IMR-90 (cell line): ENCODE results near the gene SH2D4B. TPM values are rescaled to one million over a fixed set of nuclear protein-coding genes. Genes with fewer than 3 reads are reported as not detected.

ENCODE experiments used
- ATAC-seq: fragments of 200-7000 bp; cut with Tn5 transposase; 2 replicates; pipeline ENCODE4 v1.9.1; 2020; ENCODE audit warnings: low read depth, mild to moderate bottlenecking, moderate library complexity
- BruUV-seq: library from RNA; stranded (reverse); fragments of 400-500 nt; replicated peaks from 2 replicates; lab custom pipeline; 2021; lab: Mats Ljungman, UMichigan
- CTCF ChIA-PET: fragments of 300-600 bp; formaldehyde crosslinking; extraction: SDS; loops from one replicate; lab custom pipeline; 2021; ENCODE audit warnings: antibody characterized with exemption; lab: Yijun Ruan, JAX
- POLR2A ChIA-PET: fragments of 300-600 bp; sonication (Branson Sonifier 250); formaldehyde crosslinking; loops from one replicate; lab custom pipeline; 2022; ENCODE audit warnings: antibody characterized with exemption; ENCODE audit not compliant: unreplicated experiment; lab: Charles Lee
- DNase-seq: peaks from one replicate; pipeline ENCODE4 v3.0.0; 2013
- H2AFZ ChIP-seq: replicated peaks from 2 replicates; pipeline ENCODE3; 2013; ENCODE audit warnings: low read length, mild to moderate bottlenecking; ENCODE audit not compliant: poor library complexity
- H2AK5ac ChIP-seq: 2 replicates; pipeline ENCODE4 v1.6.1; 2013; ENCODE audit warnings: low read depth, low read length, inconsistent platforms
- H2AK9ac ChIP-seq: replicated peaks from 2 replicates; pipeline ENCODE3; 2013; ENCODE audit warnings: mild to moderate bottlenecking, low read depth, low read length, moderate library complexity; ENCODE audit not compliant: poor library complexity
- H2BK120ac ChIP-seq: 2 replicates; pipeline ENCODE4 v1.6.1; 2013; ENCODE audit warnings: low read depth, low read length, inconsistent platforms
- H2BK15ac ChIP-seq: 3 replicates; pipeline ENCODE4 v1.6.1; 2013; ENCODE audit warnings: low read depth, low read length, inconsistent platforms
- H2BK20ac ChIP-seq: 2 replicates; pipeline ENCODE4 v1.6.1; 2013; ENCODE audit warnings: low read depth, mild to moderate bottlenecking, inconsistent platforms, low read length, moderate library complexity
- H2BK5ac ChIP-seq: 2 replicates; pipeline ENCODE4 v1.6.1; 2013; ENCODE audit warnings: mild to moderate bottlenecking, low read depth, low read length, inconsistent platforms; ENCODE audit not compliant: poor library complexity, severe bottlenecking
- H3K14ac ChIP-seq: replicated peaks from 2 replicates; pipeline ENCODE4 v1.6.1; 2013; ENCODE audit warnings: low read depth, low read length, inconsistent platforms
- H3K18ac ChIP-seq: 2 replicates; pipeline ENCODE4 v1.6.1; 2013; ENCODE audit warnings: low read depth, low read length, control low read depth
- H3K23ac ChIP-seq: 2 replicates; pipeline ENCODE4 v1.6.1; 2013; ENCODE audit warnings: low read depth, low read length, inconsistent platforms
- H3K27ac ChIP-seq: 2 replicates; pipeline ENCODE4 v1.5.1; 2013; ENCODE audit warnings: mild to moderate bottlenecking, control low read depth, low read length; ENCODE audit not compliant: insufficient read depth
- H3K27me3 ChIP-seq: 2 replicates; pipeline ENCODE4 v1.6.1; 2013; ENCODE audit warnings: low read length; ENCODE audit not compliant: control insufficient read depth, insufficient read depth
- H3K36me3 ChIP-seq: 2 replicates; pipeline ENCODE4 v1.6.1; 2013; ENCODE audit warnings: low read length, mixed read lengths; ENCODE audit not compliant: control insufficient read depth, insufficient read depth
- H3K4ac ChIP-seq: 2 replicates; pipeline ENCODE4 v1.6.1; 2013; ENCODE audit warnings: low read depth, low read length, inconsistent platforms
- H3K4me1 ChIP-seq: 2 replicates; pipeline ENCODE4 v1.6.1; 2013; ENCODE audit warnings: low read length, mixed read lengths; ENCODE audit not compliant: control insufficient read depth, insufficient read depth
- H3K4me2 ChIP-seq: 2 replicates; pipeline ENCODE4 v1.6.1; 2013; ENCODE audit warnings: low read depth, mild to moderate bottlenecking, control low read depth, low read length, moderate library complexity
- H3K4me3 ChIP-seq: 2 replicates; pipeline ENCODE4 v1.5.1; 2013; ENCODE audit warnings: low read depth, mild to moderate bottlenecking, control low read depth, low read length, moderate library complexity; ENCODE audit not compliant: insufficient read depth
- H3K56ac ChIP-seq: 2 replicates; pipeline ENCODE4 v1.6.1; 2013; ENCODE audit warnings: low read length, inconsistent platforms; ENCODE audit not compliant: insufficient read depth; ENCODE audit errors: extremely low read depth
- H3K79me1 ChIP-seq, 2 experiments: 2 replicates each; pipeline ENCODE4 v1.6.1; 2013; ENCODE audit warnings: low read length in 2 of 2, inconsistent platforms in 1 of 2, low read depth in 1 of 2
- H3K9ac ChIP-seq: 2 replicates; pipeline ENCODE4 v1.6.1; 2013; ENCODE audit warnings: low read depth, low read length, control low read depth
- H3K9me1 ChIP-seq: 2 replicates; pipeline ENCODE4 v1.6.1; 2013; ENCODE audit warnings: low read length, inconsistent platforms; ENCODE audit not compliant: insufficient read depth
- H3K9me3 ChIP-seq: 2 replicates; pipeline ENCODE4 v1.6.1; 2013; ENCODE audit warnings: low read length; ENCODE audit not compliant: control insufficient read depth, insufficient read depth
- H4K20me1 ChIP-seq: 2 replicates; pipeline ENCODE4 v1.6.1; 2013; ENCODE audit warnings: low read length, inconsistent platforms; ENCODE audit not compliant: insufficient read depth
- H4K5ac ChIP-seq: 2 replicates; pipeline ENCODE4 v1.6.1; 2013; ENCODE audit warnings: mild to moderate bottlenecking, low read depth, low read length, control low read depth
- H4K8ac ChIP-seq, 2 experiments: 2 replicates each; pipeline ENCODE4 v1.6.1; 2013; ENCODE audit warnings: low read depth in 2 of 2, low read length in 2 of 2, control low read depth in 1 of 2, inconsistent platforms in 1 of 2
- H4K91ac ChIP-seq: 2 replicates; pipeline ENCODE4 v1.6.1; 2013; ENCODE audit warnings: low read depth, low read length, inconsistent platforms; ENCODE audit not compliant: insufficient read depth
- MAFK ChIP-seq: IDR thresholded peaks from 2 replicates; pipeline ENCODE4 v1.6.1; 2012; ENCODE audit warnings: low read depth, low read length, improper control_type of control experiment
- WGBS, 2 experiments: methylation state at CpG; one replicate each; pipeline versions ENCODE4 v1.1.5 to v1.1.7; 2013; ENCODE audit warnings: missing lambda C conversion rate in 2 of 2; ENCODE audit not compliant: insufficient read length in 1 of 2; ENCODE audit errors: extremely low coverage in 2 of 2; 5-methylcytosine and 5-hydroxymethylcytosine counted together
- dilution Hi-C: fragments of 300-500 bp; cut with HindIII; formaldehyde crosslinking; loops from one replicate; pipeline ENCODE4 v1.14.3; 2018; ENCODE audit warnings: low sequenced_read_pairs; ENCODE audit not compliant: unreplicated experiment
- in situ Hi-C: fragments of 300-500 bp; cut with MboI; formaldehyde crosslinking; loops from 3 replicates; pipeline ENCODE4 v1.14.3; 2019; ENCODE audit warnings: low sequenced_read_pairs, inconsistent platforms, mixed read lengths
- intact Hi-C: fragments of 100-400 bp; cut with micrococcal nuclease; formaldehyde crosslinking; loops from 2 replicates; pipeline ENCODE4 v1.10.0; 2022
- polyA plus RNA-seq, 3 experiments: library from polyadenylated mRNA; depleted of rRNA; stranded (reverse); fragments of >200 nt; gene quantifications; 2 replicates each; pipeline ENCODE4 v1.2.3, GENCODE V29; 2012; ENCODE audit warnings: low replicate concordance in 1 of 3
- total RNA-seq: library from RNA; depleted of rRNA; stranded (reverse); fragments of >200 nt; gene quantifications from 2 replicates; pipeline ENCODE4 v1.2.3, GENCODE V29; 2012
- TF ChIP-seq, protein P1 (sequence below): conservative IDR thresholded peaks from 2 replicates; pipeline ENCODE4 v1.5.1; 2012; ENCODE audit warnings: mild to moderate bottlenecking, low read depth, low read length, improper control_type of control experiment

Gene SH2D4B
- total and polyA plus RNA-seq, 2 of the 4 experiments (the other 2 are of a cell fraction), result not detected

- dilution Hi-C loops (no loop called here), in situ Hi-C loops (no loop called here), intact Hi-C loops (no loop called here)
- no peak overlapping the region for H2AK5ac ChIP-seq
- H3K14ac ChIP-seq, result no peak overlapping the region
- no peak overlapping the region for H2AFZ ChIP-seq
- no peak overlapping the region for H2BK20ac ChIP-seq
- no peak overlapping the region for H4K5ac ChIP-seq
- H2BK5ac ChIP-seq, result no peak overlapping the region
- H2BK120ac ChIP-seq, result no peak overlapping the region
- peak; percentile 46 for DNase-seq
- H3K79me1 ChIP-seq, result no peaks in the 10 kb centered on the region
- ChIA-PET POLR2A (no interaction called here), CTCF (interaction anchor here (0.5 to 1.3 kb wide), 7 partner anchors 9 to 170 kb away, joined by 3 to 5 read pairs (median 3); no protein-coding TSS in a partner anchor)
- WGBS, 2 experiments, result 30% methylated on average over 3 of the region's 15 CpGs; no CpG with 5 or more reads in 1 of the 2 experiments
- H3K4me2 ChIP-seq, result no peak overlapping the region
- H3K56ac ChIP-seq, result no peak overlapping the region
- no peak overlapping the region for H3K4me3 ChIP-seq
- H4K91ac ChIP-seq, result no peak overlapping the region
- no peak overlapping the region for H3K23ac ChIP-seq
- H3K18ac ChIP-seq, result no peak overlapping the region
- ATAC-seq, result peak; percentile 82
- no peaks in the 10 kb centered on the region for H3K9me1 ChIP-seq
- no TSS peak for BruUV-seq
- H3K9me3 ChIP-seq, result no peaks in the 10 kb centered on the region
- H3K4ac ChIP-seq, result no peak overlapping the region
- no peaks in the 10 kb centered on the region for H4K20me1 ChIP-seq
- H3K9ac ChIP-seq, result no peak overlapping the region
- H2AK9ac ChIP-seq, result no peak overlapping the region
- no peak for TF ChIP-seq MAFK
- TF ChIP-seq, protein P1, sequence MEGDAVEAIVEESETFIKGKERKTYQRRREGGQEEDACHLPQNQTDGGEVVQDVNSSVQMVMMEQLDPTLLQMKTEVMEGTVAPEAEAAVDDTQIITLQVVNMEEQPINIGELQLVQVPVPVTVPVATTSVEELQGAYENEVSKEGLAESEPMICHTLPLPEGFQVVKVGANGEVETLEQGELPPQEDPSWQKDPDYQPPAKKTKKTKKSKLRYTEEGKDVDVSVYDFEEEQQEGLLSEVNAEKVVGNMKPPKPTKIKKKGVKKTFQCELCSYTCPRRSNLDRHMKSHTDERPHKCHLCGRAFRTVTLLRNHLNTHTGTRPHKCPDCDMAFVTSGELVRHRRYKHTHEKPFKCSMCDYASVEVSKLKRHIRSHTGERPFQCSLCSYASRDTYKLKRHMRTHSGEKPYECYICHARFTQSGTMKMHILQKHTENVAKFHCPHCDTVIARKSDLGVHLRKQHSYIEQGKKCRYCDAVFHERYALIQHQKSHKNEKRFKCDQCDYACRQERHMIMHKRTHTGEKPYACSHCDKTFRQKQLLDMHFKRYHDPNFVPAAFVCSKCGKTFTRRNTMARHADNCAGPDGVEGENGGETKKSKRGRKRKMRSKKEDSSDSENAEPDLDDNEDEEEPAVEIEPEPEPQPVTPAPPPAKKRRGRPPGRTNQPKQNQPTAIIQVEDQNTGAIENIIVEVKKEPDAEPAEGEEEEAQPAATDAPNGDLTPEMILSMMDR, result peak; percentile 53
- no peak overlapping the region for H4K8ac ChIP-seq
- H3K4me1 ChIP-seq, result no peaks in the 10 kb centered on the region
- no peak overlapping the region for H2BK15ac ChIP-seq
- H3K27ac ChIP-seq, result no peak overlapping the region
- no peaks in the 10 kb centered on the region for H3K27me3 ChIP-seq
- H3K36me3 ChIP-seq, result no peaks in the 10 kb centered on the region
These were observed 58.9 kb downstream of the SH2D4B start for GRCh38 chr10:80596391-80597257.
